Neural cell (in vitro differentiated cells): ENCODE results near the gene PDCD4. TPM values are rescaled to one million over a fixed set of nuclear protein-coding genes. Genes with fewer than 3 reads are reported as not detected.

Experiments used
- H2AFZ ChIP-seq: fragments of 200-600, 300-800 bp; sonication (generic), shearing (Covaris generic); 2 replicates; pipeline ENCODE4 v1.6.0; 2014; ENCODE audit warnings: low read depth, mild to moderate bottlenecking, antibody characterized with exemption, low read length, moderate library complexity
- H3F3A ChIP-seq: fragments of 200-600 bp; shearing (Covaris generic); 2 replicates; pipeline ENCODE4 v1.6.1; 2016; ENCODE audit warnings: mild to moderate bottlenecking, moderate library complexity, mixed read lengths, antibody characterized with exemption, low read length; ENCODE audit not compliant: insufficient read depth, poor library complexity, severe bottlenecking
- H3K27ac ChIP-seq: fragments of 200-600, 300-800 bp; sonication (generic), shearing (Covaris generic); 2 replicates; pipeline ENCODE4 v1.5.1; 2014; ENCODE audit warnings: mild to moderate bottlenecking, low read length, moderate library complexity
- H3K27me3 ChIP-seq: fragments of 300-800, 200-600 bp; sonication (generic), shearing (Covaris generic); 2 replicates; pipeline ENCODE4 v1.6.0; 2014; ENCODE audit warnings: mild to moderate bottlenecking, low read depth, low read length, moderate library complexity; ENCODE audit not compliant: insufficient read depth
- H3K36me3 ChIP-seq: fragments of 300-800, 200-600 bp; sonication (generic), shearing (Covaris generic); 2 replicates; pipeline ENCODE4 v1.5.1; 2014; ENCODE audit warnings: mild to moderate bottlenecking, antibody characterized with exemption, low read length, moderate library complexity; ENCODE audit not compliant: insufficient read depth
- H3K4me2 ChIP-seq: fragments of 300-800, 200-600 bp; sonication (generic), shearing (Covaris generic); 2 replicates; pipeline ENCODE4 v1.6.0; 2014; ENCODE audit warnings: mild to moderate bottlenecking, low read length
- H3K4me3 ChIP-seq: fragments of 300-800, 200-600 bp; sonication (generic), shearing (Covaris generic); 2 replicates; pipeline ENCODE4 v1.5.1; 2014; ENCODE audit warnings: mild to moderate bottlenecking, low read length, moderate library complexity
- H3K79me2 ChIP-seq: fragments of 200-600 bp; shearing (Covaris generic); replicated peaks from 2 replicates; pipeline ENCODE4 v1.6.0; 2014; ENCODE audit warnings: mild to moderate bottlenecking, low read length, moderate library complexity; ENCODE audit not compliant: insufficient read depth
- H3K9ac ChIP-seq: fragments of 300-800, 200-600 bp; sonication (generic), shearing (Covaris generic); 2 replicates; pipeline ENCODE4 v1.6.1; 2016; ENCODE audit warnings: mild to moderate bottlenecking, low read length, mixed read lengths
- H3K9me2 ChIP-seq: fragments of 200-600 bp; shearing (Covaris generic); 2 replicates; pipeline ENCODE4 v1.6.1; 2016; ENCODE audit warnings: mild to moderate bottlenecking, low read length, mixed read lengths; ENCODE audit not compliant: insufficient read depth
- H3K9me3 ChIP-seq: fragments of 200-600, 300-800 bp; sonication (generic), shearing (Covaris generic); 2 replicates; pipeline ENCODE4 v1.6.1; 2016; ENCODE audit warnings: mild to moderate bottlenecking, mixed run types, low read length, moderate library complexity, mixed read lengths
- H4K20me1 ChIP-seq: fragments of 200-600 bp; shearing (Covaris generic); 2 replicates; pipeline ENCODE4 v1.6.1; 2016; ENCODE audit warnings: mild to moderate bottlenecking, mixed run types; ENCODE audit not compliant: insufficient read depth
- CTCF ChIP-seq: fragments of 450-650 bp; IDR thresholded peaks from 2 replicates; pipeline ENCODE4 v1.5.1; 2014; ENCODE audit warnings: antibody characterized with exemption, mild to moderate bottlenecking, moderate library complexity; ENCODE audit not compliant: poor library complexity, severe bottlenecking
- EP300 ChIP-seq: fragments of 450-650 bp; conservative IDR thresholded peaks from 2 replicates; pipeline ENCODE4 v1.6.1; 2014; ENCODE audit warnings: antibody characterized with exemption, mild to moderate bottlenecking, moderate library complexity; ENCODE audit not compliant: poor library complexity, severe bottlenecking
- EZH2 ChIP-seq: fragments of 200-600, 300-800 bp; shearing (Covaris generic), sonication (generic); IDR thresholded peaks from 2 replicates; pipeline ENCODE4 v1.6.1; 2014; ENCODE audit warnings: antibody characterized with exemption, low read length, borderline replicate concordance, mild to moderate bottlenecking; ENCODE audit not compliant: insufficient read depth, poor library complexity, severe bottlenecking
- MXI1 ChIP-seq: fragments of 450-650 bp; conservative IDR thresholded peaks from 2 replicates; pipeline ENCODE4 v1.6.1; 2014; ENCODE audit warnings: antibody characterized with exemption, mild to moderate bottlenecking; ENCODE audit not compliant: poor library complexity, severe bottlenecking
- POLR2AphosphoS5 ChIP-seq: IDR thresholded peaks from 2 replicates; pipeline ENCODE4 v1.6.1; 2012
- RAD21 ChIP-seq: fragments of 450-650 bp; conservative IDR thresholded peaks from 2 replicates; pipeline ENCODE4 v1.6.1; 2014; ENCODE audit warnings: antibody characterized with exemption, mild to moderate bottlenecking, moderate library complexity
- REST ChIP-seq: IDR thresholded peaks from 2 replicates; pipeline ENCODE4 v1.6.1; 2012; ENCODE audit warnings: borderline replicate concordance
- SMC3 ChIP-seq: fragments of 450-650 bp; conservative IDR thresholded peaks from 2 replicates; pipeline ENCODE4 v1.6.1; 2014; ENCODE audit warnings: antibody characterized with exemption, mild to moderate bottlenecking, moderate library complexity; ENCODE audit not compliant: poor library complexity
- TAF1 ChIP-seq: IDR thresholded peaks from 2 replicates; pipeline ENCODE4 v1.6.1; 2012; ENCODE audit warnings: low read depth
- polyA plus RNA-seq: library from polyadenylated mRNA; depleted of rRNA; stranded (reverse); fragments of >200 nt; gene quantifications from 2 replicates; pipeline ENCODE4 v1.2.3, GENCODE V29; 2014

PDCD4 gene
- polyA plus RNA-seq, 1 donor from 2014 or later = 83.5 TPM

- H2AFZ ChIP-seq = no peak overlapping the region
- H3K4me3 ChIP-seq = no peak overlapping the region
- TF ChIP-seq CTCF (no peak), EZH2 (no peak), TAF1 (no peak), REST (no peak), RAD21 (no peak), SMC3 (no peak), EP300 (no peak)
- no peak overlapping the region for H3K4me2 ChIP-seq
- peaks cover 3% of the 10 kb centered on the region for H3K36me3 ChIP-seq
- no peak overlapping the region for H3K9ac ChIP-seq
- no peaks in the 10 kb centered on the region for H3F3A ChIP-seq
- no peak overlapping the region for H3K27ac ChIP-seq
- no peaks in the 10 kb centered on the region for H4K20me1 ChIP-seq
- H3K9me3 ChIP-seq = no peaks in the 10 kb centered on the region
- peaks cover 8% of the 10 kb centered on the region for H3K79me2 ChIP-seq
- H3K27me3 ChIP-seq = no peaks in the 10 kb centered on the region
- no peaks in the 10 kb centered on the region for H3K9me2 ChIP-seq
Measured at GRCh38 chr10:110881905-110882304, 10.2 kb downstream of the PDCD4 start.

GRCh38 chr10:110883924-110884323 lies 12.2 kb downstream of the PDCD4 start:
- no peaks in the 10 kb centered on the region for H3K9me2 ChIP-seq
- no peaks in the 10 kb centered on the region for H3K79me2 ChIP-seq
- H3K9me3 ChIP-seq = no peaks in the 10 kb centered on the region
- H3K27ac ChIP-seq = no peak overlapping the region
- H4K20me1 ChIP-seq = no peaks in the 10 kb centered on the region
- H2AFZ ChIP-seq = no peak overlapping the region
- peaks cover 15% of the 10 kb centered on the region for H3K36me3 ChIP-seq
- no peak for TF ChIP-seq CTCF
- TF ChIP-seq EP300 = no peak
- no peak for TF ChIP-seq SMC3
- no peak for TF ChIP-seq REST
- TF ChIP-seq TAF1 = no peak
- no peak for TF ChIP-seq EZH2
- TF ChIP-seq MXI1 = no peak
- TF ChIP-seq RAD21 = no peak
- TF ChIP-seq POLR2AphosphoS5 = no peak
- H3K9ac ChIP-seq = no peak overlapping the region
- no peaks in the 10 kb centered on the region for H3F3A ChIP-seq
- no peak overlapping the region for H3K4me2 ChIP-seq
- no peak overlapping the region for H3K4me3 ChIP-seq
- no peaks in the 10 kb centered on the region for H3K27me3 ChIP-seq
